GM19043 (cell line): Measurements from ENCODE around the gene NOTCH3.

Experiments used
- ATAC-seq: cut with Tn5 transposase; IDR thresholded peaks from one replicate; pipeline ENCODE4 v1.9.1; 2021; ENCODE audit warnings: low read depth; ENCODE audit not compliant: unreplicated experiment

The NOTCH3 gene

GRCh38 chr19:15110418-15110815, 90.4 kb downstream of the NOTCH3 start:
- ATAC-seq, result no peak

- no peak for ATAC-seq
Observed at GRCh38 chr19:15109768-15110417, 90.9 kb downstream of the NOTCH3 start.
